CD8-positive, alpha-beta memory T cell (primary cell): ENCODE results near the gene CACNB1. TPM values are rescaled to one million over a fixed set of nuclear protein-coding genes. Genes with fewer than 3 reads are reported as not detected.

Experiments
- CTCF ChIA-PET: fragments of 350-600 bp; sonication (Branson Sonifier 250); formaldehyde crosslinking; loops from one replicate; lab custom pipeline; 2021; ENCODE audit warnings: antibody characterized with exemption; lab: Charles Lee
- POLR2A ChIA-PET: fragments of 350-600 bp; sonication (Branson Sonifier 250); formaldehyde crosslinking; loops from one replicate; lab custom pipeline; 2021; ENCODE audit warnings: antibody characterized with exemption; lab: Charles Lee
- DNase-seq, 5 donors: peaks; one replicate each; pipeline versions ENCODE4 v3.0.0 to v3.0.0-alpha.2; 2020 to 2022; ENCODE audit warnings: mixed read lengths in 1 of 5
- H3K27ac ChIP-seq: one replicate; pipeline ENCODE4 v1.7.0; 2013; ENCODE audit warnings: low read depth, mild to moderate bottlenecking, low read length, moderate library complexity
- H3K27me3 ChIP-seq: 2 replicates; pipeline ENCODE4 v1.7.0; 2013; ENCODE audit warnings: low read length, mild to moderate bottlenecking; ENCODE audit not compliant: insufficient read depth, poor library complexity, severe bottlenecking
- H3K36me3 ChIP-seq: 2 replicates; pipeline ENCODE4 v1.7.0; 2013; ENCODE audit warnings: mild to moderate bottlenecking, low read length, moderate library complexity; ENCODE audit not compliant: insufficient read depth
- H3K4me1 ChIP-seq: 2 replicates; pipeline ENCODE4 v1.7.0; 2013; ENCODE audit warnings: mild to moderate bottlenecking, low read length, moderate library complexity; ENCODE audit not compliant: insufficient read depth
- H3K4me3 ChIP-seq: 2 replicates; pipeline ENCODE4 v1.7.0; 2013; ENCODE audit warnings: mild to moderate bottlenecking, low read length
- H3K9me3 ChIP-seq: 2 replicates; pipeline ENCODE4 v1.7.0; 2013; ENCODE audit warnings: mild to moderate bottlenecking, low read length
- H3K27ac Mint-ChIP-seq, 8 donors: one replicate each; pipeline ENCODE4 v1.8.0; 2020 to 2021; ENCODE audit warnings: mixed read lengths in 8 of 8, mild to moderate bottlenecking in 6 of 8, inconsistent platforms in 3 of 8, moderate library complexity in 3 of 8
- H3K27me3 Mint-ChIP-seq, 2 donors: one replicate each; pipeline ENCODE4 v1.8.0; 2020 to 2021; ENCODE audit warnings: mixed read lengths in 2 of 2, mild to moderate bottlenecking in 1 of 2, moderate library complexity in 1 of 2
- H3K36me3 Mint-ChIP-seq, 3 donors: one replicate each; pipeline ENCODE4 v1.8.0; 2020 to 2021; ENCODE audit warnings: mixed read lengths in 3 of 3, inconsistent platforms in 1 of 3, mild to moderate bottlenecking in 1 of 3
- H3K4me1 Mint-ChIP-seq, 3 donors: one replicate each; pipeline ENCODE4 v1.8.0; 2020 to 2021; ENCODE audit warnings: mixed read lengths in 3 of 3, inconsistent platforms in 1 of 3, mild to moderate bottlenecking in 1 of 3
- H3K4me3 Mint-ChIP-seq, 7 donors: one replicate each; pipeline ENCODE4 v1.8.0; 2020 to 2021; ENCODE audit warnings: mixed read lengths in 7 of 7, mild to moderate bottlenecking in 6 of 7, moderate library complexity in 4 of 7, inconsistent platforms in 2 of 7
- H3K9me3 Mint-ChIP-seq, 5 donors: one replicate each; pipeline ENCODE4 v1.8.0; 2020 to 2022; ENCODE audit warnings: mixed read lengths in 5 of 5, mild to moderate bottlenecking in 3 of 5, moderate library complexity in 2 of 5, inconsistent platforms in 1 of 5
- polyA plus RNA-seq: library from polyadenylated mRNA; unstranded; fragments of 300-500 nt; fragmentation: Illumina TruSeq; gene quantifications from one replicate; pipeline ENCODE4 v1.2.3, GENCODE V29; 2021
- total RNA-seq, 2 experiments: library from RNA; stranded (reverse); gene quantifications; one replicate each; pipeline ENCODE4 v1.2.3, GENCODE V29; 2021

The CACNB1 gene
- total and polyA plus RNA-seq, 3 experiments from 2014 or later: 2.7 to 12.3 (median 10.6) TPM

DNA sequence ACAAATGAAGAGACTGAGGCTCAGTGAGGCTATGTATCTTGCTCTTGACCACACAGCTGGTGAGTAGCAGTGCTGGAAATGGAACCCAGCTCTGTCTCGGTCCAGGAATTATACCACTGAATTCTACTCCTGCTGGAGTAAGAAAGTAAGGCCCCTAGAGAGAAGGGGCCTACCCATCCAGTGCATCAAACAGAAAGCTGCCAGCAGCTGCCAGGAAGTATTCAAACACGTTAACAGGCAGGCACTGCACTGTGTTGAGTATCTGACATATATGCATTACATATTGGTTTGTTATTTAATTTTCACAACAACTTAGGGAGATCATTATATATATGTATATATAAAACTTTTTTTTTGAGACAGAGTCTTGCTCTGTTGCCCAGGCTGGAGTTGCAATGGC lies 35.5 kb downstream of the CACNB1 start:
- POLR2A ChIA-PET: no interaction called here
- CTCF ChIA-PET: interaction anchor here (1.8 to 8.5 kb wide), 3 partner anchors 9 to 82 kb away, joined by 4 to 121 read pairs (median 11); partner anchors contain the start of gene PLXDC1
- H3K9me3 Mint-ChIP-seq: peaks cover 0 to 2% (median 0%) of the 10 kb centered on the region in 5 donors
- H3K36me3 ChIP-seq: no peaks in the 10 kb centered on the region
- peak overlapping the region in 1 of 7 donors; percentile 9 for H3K4me3 Mint-ChIP-seq
- no peaks in the 10 kb centered on the region for H3K27me3 ChIP-seq
- H3K27me3 Mint-ChIP-seq: no peaks in the 10 kb centered on the region
- H3K9me3 ChIP-seq: no peaks in the 10 kb centered on the region
- H3K4me1 ChIP-seq: peaks cover 3% of the 10 kb centered on the region
- peaks cover 0 to 5% (median 0%) of the 10 kb centered on the region in 3 donors for H3K36me3 Mint-ChIP-seq
- DNase-seq: no peak
- H3K27ac ChIP-seq: no peak overlapping the region
- H3K4me1 Mint-ChIP-seq: peaks cover 17 to 27% (median 18%) of the 10 kb centered on the region in 3 donors
- peak overlapping the region in 1 of 8 donors; percentile 7 for H3K27ac Mint-ChIP-seq
- no peak overlapping the region for H3K4me3 ChIP-seq

DNA sequence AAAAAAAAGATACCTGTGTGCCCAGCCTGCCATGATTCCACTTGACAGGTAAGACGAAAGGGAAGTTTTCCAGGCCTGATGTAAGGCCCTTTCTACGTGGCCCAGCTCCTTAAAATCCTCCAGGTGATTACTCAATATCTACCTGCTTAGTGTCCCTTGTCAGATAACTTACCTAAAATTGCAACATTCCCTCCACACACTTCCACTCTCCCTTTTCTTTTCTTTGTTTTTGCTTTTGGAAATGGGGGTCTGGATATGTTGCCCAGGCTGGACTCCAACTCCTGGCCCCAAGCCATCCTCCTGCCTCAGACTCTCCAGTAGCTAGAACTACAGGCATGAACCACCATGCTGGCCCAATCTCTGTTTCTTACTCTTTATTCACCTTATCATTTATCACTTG lies 38.8 kb downstream of the CACNB1 start:
- Mint-ChIP-seq H3K9me3 (peaks cover 0 to 9% (median 8%) of the 10 kb centered on the region in 5 donors), H3K4me1 (peaks cover 6 to 9% (median 8%) of the 10 kb centered on the region in 3 donors)

DNA sequence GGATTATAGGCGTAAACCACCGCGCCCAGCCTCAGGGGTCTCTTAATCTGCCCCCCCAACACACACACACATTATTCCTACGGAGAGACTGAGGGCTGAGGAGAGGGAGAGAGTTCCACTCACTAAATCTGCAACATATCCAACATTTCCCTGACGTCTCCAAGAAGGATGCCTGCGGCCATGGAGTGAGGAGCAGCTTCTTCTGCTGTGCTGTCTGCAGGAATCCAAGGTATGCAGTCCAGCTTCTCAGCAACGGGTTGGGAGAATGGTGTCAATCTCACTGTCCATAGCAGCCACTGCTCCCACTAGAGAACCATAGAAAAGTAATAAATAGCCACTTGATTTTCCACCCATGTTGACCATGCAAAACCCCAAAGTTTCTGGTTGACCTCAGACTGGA lies 41.0 kb downstream of the CACNB1 start:
- Histone ChIP-seq H3K36me3 (no peaks in the 10 kb centered on the region), H3K9me3 (no peaks in the 10 kb centered on the region), H3K4me1 (no peaks in the 10 kb centered on the region), H3K27ac (no peak overlapping the region), H3K27me3 (no peaks in the 10 kb centered on the region), H3K4me3 (no peak overlapping the region)
- H3K27me3 Mint-ChIP-seq: peaks cover 0 to 27% of the 10 kb centered on the region in 2 donors
- peaks cover 0 to 13% (median 11%) of the 10 kb centered on the region in 5 donors for H3K9me3 Mint-ChIP-seq
- POLR2A ChIA-PET: interaction anchor here (0.9 to 1.1 kb wide), 2 partner anchors 10 to 11 kb away, joined by 3 read pairs; partner anchors contain the start of gene ARL5C
- CTCF ChIA-PET: interaction anchor here (0.9 to 2.4 kb wide), 4 partner anchors 8 to 88 kb away, joined by 3 to 9 read pairs (median 6); no protein-coding TSS in a partner anchor
- peak overlapping the region in 2 of 7 donors; percentile 47 to 51 for H3K4me3 Mint-ChIP-seq
- peaks cover 25 to 29% (median 26%) of the 10 kb centered on the region in 3 donors for H3K4me1 Mint-ChIP-seq
- H3K27ac Mint-ChIP-seq: peak overlapping the region in 1 of 8 donors; percentile 99
- peaks cover 0 to 15% (median 3%) of the 10 kb centered on the region in 3 donors for H3K36me3 Mint-ChIP-seq
- no peak for DNase-seq

More for the DNA sequence above, 38.8 kb downstream of the CACNB1 start:
- H3K4me3 Mint-ChIP-seq: peak overlapping the region in 1 of 7 donors; percentile 70
- H3K4me1 ChIP-seq: no peaks in the 10 kb centered on the region
- H3K36me3 ChIP-seq: no peaks in the 10 kb centered on the region
- peaks cover 0 to 15% of the 10 kb centered on the region in 2 donors for H3K27me3 Mint-ChIP-seq
- no peaks in the 10 kb centered on the region for H3K9me3 ChIP-seq
- no peak overlapping the region for H3K4me3 ChIP-seq
- no peak for DNase-seq
- ChIA-PET POLR2A (no interaction called here), CTCF (interaction anchor here (1.4 to 2.4 kb wide), 2 partner anchors 16 kb away, joined by 4 to 9 read pairs; no protein-coding TSS in a partner anchor)
- H3K27ac ChIP-seq: no peak overlapping the region
- H3K36me3 Mint-ChIP-seq: peaks cover 0 to 9% (median 3%) of the 10 kb centered on the region in 3 donors
- H3K27ac Mint-ChIP-seq: peak overlapping the region in 1 of 8 donors; percentile 48
- H3K27me3 ChIP-seq: no peaks in the 10 kb centered on the region

DNA sequence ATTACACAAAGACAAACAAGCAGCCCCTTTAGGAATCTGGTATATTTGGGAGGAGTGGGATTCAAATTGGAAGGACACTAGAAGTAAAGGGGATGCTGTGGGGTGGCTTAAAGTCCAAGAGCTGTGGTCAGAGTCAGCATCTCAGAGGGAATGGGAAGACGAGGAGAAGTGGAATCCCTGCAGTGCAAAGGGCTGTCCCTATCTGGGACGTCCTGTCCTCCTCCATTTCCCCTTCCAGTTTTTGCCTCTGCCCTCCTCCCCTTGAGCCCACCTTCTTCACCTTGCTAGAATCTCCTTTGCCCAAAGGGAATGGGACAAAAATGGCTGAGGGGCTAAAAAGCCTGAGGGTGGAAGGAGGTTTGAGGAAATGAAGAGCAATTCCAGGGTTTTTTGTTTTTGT lies 41.8 kb downstream of the CACNB1 start:
- Histone ChIP-seq H3K36me3 (no peaks in the 10 kb centered on the region), H3K9me3 (no peaks in the 10 kb centered on the region), H3K27ac (no peak overlapping the region), H3K4me3 (no peak overlapping the region), H3K4me1 (peaks cover 4% of the 10 kb centered on the region), H3K27me3 (no peaks in the 10 kb centered on the region)
- ChIA-PET CTCF (interaction anchor here (1.0 to 1.7 kb wide), 2 partner anchors 9 to 88 kb away, joined by 3 to 9 read pairs; no protein-coding TSS in a partner anchor), POLR2A (interaction anchor here (0.9 kb wide), 1 partner anchor 11 kb away, joined by 3 read pairs; no protein-coding TSS in a partner anchor)
- Mint-ChIP-seq H3K4me1 (peaks cover 29 to 33% (median 29%) of the 10 kb centered on the region in 3 donors), H3K27ac (peak overlapping the region in 2 of 8 donors; percentile 65 to 99), H3K9me3 (peaks cover 0 to 13% (median 11%) of the 10 kb centered on the region in 5 donors), H3K27me3 (peaks cover 0 to 27% of the 10 kb centered on the region in 2 donors), H3K4me3 (peak overlapping the region in 3 of 7 donors; percentile 29 to 94 (median 59)), H3K36me3 (peaks cover 0 to 15% (median 3%) of the 10 kb centered on the region in 3 donors)
- DNase-seq: no peak

DNA sequence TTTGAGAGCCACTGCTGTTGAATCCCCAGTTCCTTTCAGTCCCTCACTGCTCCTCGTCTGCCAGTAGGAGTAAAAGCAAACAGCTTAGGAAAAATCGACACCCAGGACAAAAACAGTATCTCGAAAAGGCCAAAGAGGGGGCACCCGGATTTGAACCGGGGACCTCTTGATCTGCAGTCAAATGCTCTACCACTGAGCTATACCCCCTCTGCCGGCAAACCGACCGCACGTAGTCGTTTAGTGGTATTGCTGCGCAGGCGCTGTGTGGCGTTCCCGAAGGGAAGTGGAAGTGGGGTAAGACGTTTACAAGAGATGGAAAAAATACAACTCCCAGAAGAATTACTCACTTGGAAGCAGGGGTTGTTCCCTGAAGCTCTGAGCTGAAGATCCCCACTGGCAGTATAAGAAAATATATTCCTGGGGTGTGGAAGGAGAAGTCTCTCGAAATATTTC lies 43.8 kb downstream of the CACNB1 start:
- Histone ChIP-seq H3K27ac (peak overlapping the region; percentile 67), H3K4me1 (peaks cover 8% of the 10 kb centered on the region), H3K9me3 (no peaks in the 10 kb centered on the region), H3K4me3 (peak overlapping the region; percentile 87), H3K36me3 (no peaks in the 10 kb centered on the region), H3K27me3 (no peaks in the 10 kb centered on the region)
- DNase-seq: peak; percentile 86 to 97 (median 88)
- ChIA-PET CTCF (interaction anchor here (0.7 to 6.8 kb wide), 45 partner anchors 9 to 418 kb away, joined by 3 to 128 read pairs (median 6); partner anchors contain the start of genes ARL5C, FBXO47, LASP1 and LASP1NB), POLR2A (interaction anchor here (0.6 to 3.3 kb wide), 14 partner anchors 11 to 359 kb away, joined by 4 to 33 read pairs (median 6); partner anchors contain the start of genes FBXL20, FBXO47, LASP1 and MED1)
- peak overlapping the region; percentile 89 to 99 (median 96) for H3K27ac Mint-ChIP-seq
- peak overlapping the region; percentile 94 to 100 (median 99) for H3K4me3 Mint-ChIP-seq
- peaks cover 0 to 15% (median 3%) of the 10 kb centered on the region in 3 donors for H3K36me3 Mint-ChIP-seq
- H3K9me3 Mint-ChIP-seq: peaks cover 0 to 13% (median 11%) of the 10 kb centered on the region in 5 donors
- H3K27me3 Mint-ChIP-seq: peaks cover 0 to 30% of the 10 kb centered on the region in 2 donors
- H3K4me1 Mint-ChIP-seq: peaks cover 47 to 52% (median 48%) of the 10 kb centered on the region in 3 donors

DNA sequence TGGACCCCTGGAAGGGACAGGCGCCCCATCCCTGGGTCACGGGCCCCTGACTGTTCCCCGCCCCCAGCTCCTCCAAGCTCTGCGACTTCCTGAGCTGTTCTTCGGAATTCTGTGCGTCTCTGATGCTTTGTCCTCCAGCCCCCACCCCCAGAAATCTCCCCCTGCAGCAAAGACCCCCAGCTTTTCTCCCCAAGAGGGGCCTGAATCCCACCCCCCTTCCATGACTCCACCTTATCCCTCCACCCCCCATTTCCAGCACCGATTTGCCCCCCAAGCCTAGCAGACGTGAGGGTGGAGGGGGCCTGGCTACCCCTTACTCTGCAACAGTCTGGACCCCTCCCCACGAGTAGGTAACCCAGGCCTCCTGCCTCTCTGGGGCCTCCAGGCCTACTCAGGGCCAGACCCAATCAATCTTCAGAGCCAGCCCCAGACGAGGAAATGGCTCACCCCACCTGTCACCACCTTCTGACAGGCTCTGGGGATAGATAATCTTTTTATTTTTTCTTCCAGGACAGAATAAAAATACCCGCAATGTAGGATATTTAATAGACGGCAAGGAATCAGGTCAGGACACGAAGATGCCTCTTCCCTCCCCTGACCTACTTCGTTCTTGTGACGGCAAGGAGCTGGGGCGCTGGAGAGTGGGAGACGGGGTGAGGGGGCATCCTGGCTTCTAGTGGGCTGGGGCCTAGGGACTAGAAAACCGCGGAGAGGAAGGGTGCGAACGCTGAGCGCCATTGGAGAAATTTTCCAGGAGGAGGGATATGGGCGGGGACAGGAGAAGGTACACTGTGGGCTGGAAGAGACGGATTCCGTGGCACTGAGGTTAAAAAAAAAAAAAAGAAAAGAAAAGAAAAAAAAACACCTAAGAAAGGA lies 45.3 kb downstream of the CACNB1 start:
- Mint-ChIP-seq H3K27me3 (peaks cover 0 to 30% of the 10 kb centered on the region in 2 donors), H3K9me3 (peaks cover 0 to 13% (median 10%) of the 10 kb centered on the region in 5 donors), H3K27ac (peak overlapping the region; percentile 89 to 99 (median 96)), H3K36me3 (peaks cover 0 to 15% (median 3%) of the 10 kb centered on the region in 3 donors), H3K4me1 (peaks cover 48 to 59% (median 53%) of the 10 kb centered on the region in 3 donors), H3K4me3 (peak overlapping the region; percentile 94 to 100 (median 99))
- peak in 3 of 5 donors; percentile 7 to 64 (median 55) for DNase-seq
- H3K27ac ChIP-seq: no peak overlapping the region
- CTCF ChIA-PET: interaction anchor here (0.7 to 6.8 kb wide), 44 partner anchors 7 to 399 kb away, joined by 3 to 128 read pairs (median 6); partner anchors contain the start of genes ARL5C, FBXO47, LASP1 and LASP1NB
- no peaks in the 10 kb centered on the region for H3K9me3 ChIP-seq
- no peaks in the 10 kb centered on the region for H3K36me3 ChIP-seq
- peaks cover 8% of the 10 kb centered on the region for H3K4me1 ChIP-seq
- H3K27me3 ChIP-seq: no peaks in the 10 kb centered on the region
- POLR2A ChIA-PET: interaction anchor here (0.8 to 3.3 kb wide), 10 partner anchors 13 to 354 kb away, joined by 3 to 33 read pairs (median 11); partner anchors contain the start of genes LASP1 and RPL19
- H3K4me3 ChIP-seq: peak overlapping the region; percentile 87
